ENCODE measurements around the gene GNGT1. TPM values are rescaled to one million over a fixed set of nuclear protein-coding genes. Genes with fewer than 3 reads are reported as not detected.
"Not testable (repeated sequence)": the region's sequence is repeated elsewhere in the genome, so short reads cannot be mapped to it uniquely, and the experiment has no call there.

The GNGT1 gene
- total and polyA plus RNA-seq, 2 of the 13 experiments (the other 11 are each of a cell fraction or from before 2014, with no cell fraction given): not detected

- BruUV-seq (replicated peaks): no TSS peak
- Histone ChIP-seq H3K36me3 (replicated peaks in 1 of 2; ENCODE audit: control insufficient read depth in 1 of 2, insufficient read depth in 2 of 2, low read length in 2 of 2) (no peaks in the 10 kb centered on the region), H3K9ac (ENCODE audit: insufficient read depth, low read depth, low read length) (no peak overlapping the region), H3K9me3 (ENCODE audit: low read length) (no peaks in the 10 kb centered on the region), H4K20me1 (ENCODE audit: insufficient read depth, low read length) (no peaks in the 10 kb centered on the region), H3K27ac (ENCODE audit: extremely low read length, insufficient read depth, low read length) (no peak overlapping the region), H3K27me3 (ENCODE audit: control insufficient read depth in 1 of 2, insufficient read depth in 2 of 2, low read length in 2 of 2) (no peaks in the 10 kb centered on the region), H3K4me1 (ENCODE audit: insufficient read depth, low read length) (no peaks in the 10 kb centered on the region), H3K79me2 (ENCODE audit: insufficient read depth, low read length) (no peaks in the 10 kb centered on the region), H2AFZ (ENCODE audit: low read length) (no peak overlapping the region), H3K4me2 (ENCODE audit: low read depth, low read length) (no peak overlapping the region), H3K4me3 (replicated peaks in 1 of 3; ENCODE audit: insufficient read depth in 1 of 3, low read depth in 2 of 3, low read length in 3 of 3) (no peak overlapping the region)
- FAIRE-seq (no peak), ATAC-seq (no peak), DNase-seq (ENCODE audit: low spot score) (no peak)
- ChIA-PET CTCF (ENCODE audit: low intra/inter-chr PET ratio, low total read pairs) (no interaction called here), POLR2A (no interaction called here)
- WGBS (ENCODE audit: low lambda C conversion rate): 2% methylated on average over 7 of the region's 7 CpGs
- TF ChIP-seq CBFB (CRISPR knock-in tag; IDR thresholded peaks at IDR 0.05) (no peak), ZNF703 (CRISPR knock-in tag; IDR thresholded peaks at IDR 0.05; ENCODE audit: borderline replicate concordance) (no peak)
- intact Hi-C loops (cut with micrococcal nuclease; ENCODE audit: unreplicated experiment): no loop called here
- in situ Hi-C loops (cut with HindIII; ENCODE audit: extremely low pct_ligation_motif_present, low pct_unique_long_range_greater_than_20kb): no loop called here
These were observed 8.3 kb downstream of the GNGT1 start for GRCh38 chr7:93914581-93915066.

GRCh38 chr7:93915206-93915842, 9.0 kb downstream of the GNGT1 start:
- intact Hi-C loops (cut with micrococcal nuclease; ENCODE audit: unreplicated experiment); CTCF ChIA-PET (ENCODE audit: low intra/inter-chr PET ratio, low total read pairs); H3K27me3 ChIP-seq (ENCODE audit: control insufficient read depth in 1 of 2, insufficient read depth in 2 of 2, low read length in 2 of 2); H3K4me3 ChIP-seq (replicated peaks in 1 of 3; ENCODE audit: insufficient read depth in 1 of 3, low read depth in 2 of 3, low read length in 3 of 3); H4K20me1 ChIP-seq (ENCODE audit: insufficient read depth, low read length); H3K36me3 ChIP-seq (replicated peaks in 1 of 2; ENCODE audit: control insufficient read depth in 1 of 2, insufficient read depth in 2 of 2, low read length in 2 of 2); H3K27ac ChIP-seq (ENCODE audit: extremely low read length, insufficient read depth, low read length); FAIRE-seq; H3K9ac ChIP-seq (ENCODE audit: insufficient read depth, low read depth, low read length); H3K4me1 ChIP-seq (ENCODE audit: insufficient read depth, low read length); DNase-seq (ENCODE audit: low spot score); ATAC-seq; in situ Hi-C loops (cut with HindIII; ENCODE audit: extremely low pct_ligation_motif_present, low pct_unique_long_range_greater_than_20kb); H2AFZ ChIP-seq (ENCODE audit: low read length); BruUV-seq (replicated peaks); H3K4me2 ChIP-seq (ENCODE audit: low read depth, low read length); H3K79me2 ChIP-seq (ENCODE audit: insufficient read depth, low read length); POLR2A ChIA-PET; H3K9me3 ChIP-seq (ENCODE audit: low read length): not testable (repeated sequence)
- WGBS (ENCODE audit: low lambda C conversion rate): 52% methylated on average over 3 of the region's 3 CpGs

GRCh38 chr7:93915888-93916287, 9.5 kb downstream of the GNGT1 start:
- BruUV-seq (replicated peaks); H3K4me3 ChIP-seq (replicated peaks in 1 of 3; ENCODE audit: insufficient read depth in 1 of 3, low read depth in 2 of 3, low read length in 3 of 3); H3K9ac ChIP-seq (ENCODE audit: insufficient read depth, low read depth, low read length); H4K20me1 ChIP-seq (ENCODE audit: insufficient read depth, low read length); H2AFZ ChIP-seq (ENCODE audit: low read length); intact Hi-C loops (cut with micrococcal nuclease; ENCODE audit: unreplicated experiment); H3K27ac ChIP-seq (ENCODE audit: extremely low read length, insufficient read depth, low read length); in situ Hi-C loops (cut with HindIII; ENCODE audit: extremely low pct_ligation_motif_present, low pct_unique_long_range_greater_than_20kb); H3K27me3 ChIP-seq (ENCODE audit: control insufficient read depth in 1 of 2, insufficient read depth in 2 of 2, low read length in 2 of 2); H3K79me2 ChIP-seq (ENCODE audit: insufficient read depth, low read length); DNase-seq (ENCODE audit: low spot score); H3K4me2 ChIP-seq (ENCODE audit: low read depth, low read length); H3K9me3 ChIP-seq (ENCODE audit: low read length); ATAC-seq; CTCF ChIA-PET (ENCODE audit: low intra/inter-chr PET ratio, low total read pairs); H3K36me3 ChIP-seq (replicated peaks in 1 of 2; ENCODE audit: control insufficient read depth in 1 of 2, insufficient read depth in 2 of 2, low read length in 2 of 2); FAIRE-seq; POLR2A ChIA-PET; H3K4me1 ChIP-seq (ENCODE audit: insufficient read depth, low read length): not testable (repeated sequence)

GRCh38 chr7:93916315-93916714, 9.9 kb downstream of the GNGT1 start:
- WGBS (ENCODE audit: low lambda C conversion rate): 1% methylated on average over 4 of the region's 4 CpGs

More at GRCh38 chr7:93916315-93916714, 9.9 kb downstream of the GNGT1 start:
- BruUV-seq (replicated peaks); DNase-seq (ENCODE audit: low spot score); H3K4me2 ChIP-seq (ENCODE audit: low read depth, low read length); H3K27me3 ChIP-seq (ENCODE audit: control insufficient read depth in 1 of 2, insufficient read depth in 2 of 2, low read length in 2 of 2); H3K4me3 ChIP-seq (replicated peaks in 1 of 3; ENCODE audit: insufficient read depth in 1 of 3, low read depth in 2 of 3, low read length in 3 of 3); H3K79me2 ChIP-seq (ENCODE audit: insufficient read depth, low read length); FAIRE-seq; H3K9me3 ChIP-seq (ENCODE audit: low read length); intact Hi-C loops (cut with micrococcal nuclease; ENCODE audit: unreplicated experiment); H3K27ac ChIP-seq (ENCODE audit: extremely low read length, insufficient read depth, low read length); POLR2A ChIA-PET; H3K36me3 ChIP-seq (replicated peaks in 1 of 2; ENCODE audit: control insufficient read depth in 1 of 2, insufficient read depth in 2 of 2, low read length in 2 of 2); H4K20me1 ChIP-seq (ENCODE audit: insufficient read depth, low read length); H2AFZ ChIP-seq (ENCODE audit: low read length); in situ Hi-C loops (cut with HindIII; ENCODE audit: extremely low pct_ligation_motif_present, low pct_unique_long_range_greater_than_20kb); ATAC-seq; CTCF ChIA-PET (ENCODE audit: low intra/inter-chr PET ratio, low total read pairs); H3K4me1 ChIP-seq (ENCODE audit: insufficient read depth, low read length); H3K9ac ChIP-seq (ENCODE audit: insufficient read depth, low read depth, low read length): not testable (repeated sequence)

Data from HepG2 (cell line).